Mononuclear cell (primary cell): Measurements from ENCODE around the gene FERMT3. TPM values are rescaled to one million over a fixed set of nuclear protein-coding genes. Genes with fewer than 3 reads are reported as not detected.

ENCODE experiments used
- H3K27me3 ChIP-seq: 2 replicates; pipeline ENCODE4 v1.6.0; 2011; ENCODE audit warnings: low read length, control low read depth; ENCODE audit not compliant: insufficient read depth
- H3K4me1 ChIP-seq: 2 replicates; pipeline ENCODE4 v1.5.1; 2011; ENCODE audit warnings: mild to moderate bottlenecking, low read length, control low read depth; ENCODE audit not compliant: insufficient read depth
- H3K4me3 ChIP-seq: 2 replicates; pipeline ENCODE4 v1.5.1; 2011; ENCODE audit warnings: mild to moderate bottlenecking, low read length, moderate library complexity
- H3K9me3 ChIP-seq: 2 replicates; pipeline ENCODE4 v1.5.1; 2011; ENCODE audit warnings: low read depth, mild to moderate bottlenecking, control low read depth, low read length
- total RNA-seq: library from RNA; depleted of rRNA; stranded (reverse); fragments of >200 nt; gene quantifications from one replicate; pipeline ENCODE4 v1.2.3, GENCODE V29; 2012

The FERMT3 gene
- total RNA-seq, 1 donor = 105 TPM

- Histone ChIP-seq H3K4me3 (no peak overlapping the region), H3K4me1 (peaks cover 30% of the 10 kb centered on the region), H3K9me3 (no peaks in the 10 kb centered on the region), H3K27me3 (no peaks in the 10 kb centered on the region)
These were observed 25.6 kb upstream of the FERMT3 start for GRCh38 chr11:64180891-64181290.

GRCh38 chr11:64181506-64182411, 24.8 kb upstream of the FERMT3 start:
- no peaks in the 10 kb centered on the region for H3K27me3 ChIP-seq
- no peaks in the 10 kb centered on the region for H3K9me3 ChIP-seq
- peaks cover 30% of the 10 kb centered on the region for H3K4me1 ChIP-seq
- H3K4me3 ChIP-seq = no peak overlapping the region

GRCh38 chr11:64183890-64184289, 22.6 kb upstream of the FERMT3 start:
- Histone ChIP-seq H3K27me3 (no peaks in the 10 kb centered on the region), H3K4me3 (no peak overlapping the region), H3K9me3 (no peaks in the 10 kb centered on the region), H3K4me1 (peaks cover 33% of the 10 kb centered on the region)

GRCh38 chr11:64185175-64185692, 21.3 kb upstream of the FERMT3 start:
- H3K4me1 ChIP-seq = peaks cover 44% of the 10 kb centered on the region
- H3K27me3 ChIP-seq = no peaks in the 10 kb centered on the region
- H3K9me3 ChIP-seq = no peaks in the 10 kb centered on the region
- peak overlapping the region; percentile 73 for H3K4me3 ChIP-seq

- Histone ChIP-seq H3K4me3 (peak within 1 kb of the TSS; percentile 73), H3K4me1 (peaks cover 43% of the 10 kb centered on the region), H3K27me3 (no peaks in the 10 kb centered on the region), H3K9me3 (no peaks in the 10 kb centered on the region)
These were observed 20.6 kb upstream of the FERMT3 start, which contains the start of gene STIP1 for GRCh38 chr11:64185693-64186491. STIP1 (plus strand) TSS chr11:64186171; CDS start chr11:64186262, 91 bp downstream.

- Histone ChIP-seq H3K4me3 (no peak overlapping the region), H3K27me3 (no peaks in the 10 kb centered on the region), H3K9me3 (no peaks in the 10 kb centered on the region), H3K4me1 (peaks cover 35% of the 10 kb centered on the region)
These were observed 19.9 kb upstream of the FERMT3 start for GRCh38 chr11:64186492-64187165.

- peaks cover 14% of the 10 kb centered on the region for H3K4me1 ChIP-seq
- H3K4me3 ChIP-seq = no peak overlapping the region
- no peaks in the 10 kb centered on the region for H3K27me3 ChIP-seq
- no peaks in the 10 kb centered on the region for H3K9me3 ChIP-seq
These were observed 14.1 kb upstream of the FERMT3 start for GRCh38 chr11:64192434-64192833.

- no peaks in the 10 kb centered on the region for H3K9me3 ChIP-seq
- H3K4me1 ChIP-seq = peaks cover 3% of the 10 kb centered on the region
- no peak overlapping the region for H3K4me3 ChIP-seq
- H3K27me3 ChIP-seq = no peaks in the 10 kb centered on the region
These were observed 9.9 kb upstream of the FERMT3 start for GRCh38 chr11:64196626-64197025.

- Histone ChIP-seq H3K4me1 (peaks cover 3% of the 10 kb centered on the region), H3K4me3 (no peak overlapping the region), H3K27me3 (no peaks in the 10 kb centered on the region), H3K9me3 (no peaks in the 10 kb centered on the region)
These were observed 8.0 kb upstream of the FERMT3 start for GRCh38 chr11:64198511-64198910.

GRCh38 chr11:64201543-64201942, 5.0 kb upstream of the FERMT3 start:
- Histone ChIP-seq H3K27me3 (no peaks in the 10 kb centered on the region), H3K4me3 (no peak overlapping the region), H3K9me3 (no peaks in the 10 kb centered on the region), H3K4me1 (peaks cover 27% of the 10 kb centered on the region)

- Histone ChIP-seq H3K4me3 (no peak overlapping the region), H3K27me3 (no peaks in the 10 kb centered on the region), H3K4me1 (peaks cover 31% of the 10 kb centered on the region), H3K9me3 (no peaks in the 10 kb centered on the region)
These were observed 3.5 kb upstream of the FERMT3 start for GRCh38 chr11:64202992-64203391.

- Histone ChIP-seq H3K4me1 (peaks cover 34% of the 10 kb centered on the region), H3K4me3 (no peak overlapping the region), H3K9me3 (no peaks in the 10 kb centered on the region), H3K27me3 (no peaks in the 10 kb centered on the region)
These were observed 3.0 kb upstream of the FERMT3 start for GRCh38 chr11:64203421-64204079.

- no peaks in the 10 kb centered on the region for H3K9me3 ChIP-seq
- H3K27me3 ChIP-seq = no peaks in the 10 kb centered on the region
- peaks cover 39% of the 10 kb centered on the region for H3K4me1 ChIP-seq
- H3K4me3 ChIP-seq = no peak overlapping the region
These were observed 2.5 kb upstream of the FERMT3 start for GRCh38 chr11:64204080-64204440.

- H3K9me3 ChIP-seq = no peaks in the 10 kb centered on the region
- no peaks in the 10 kb centered on the region for H3K27me3 ChIP-seq
- no peak overlapping the region for H3K4me3 ChIP-seq
- peaks cover 43% of the 10 kb centered on the region for H3K4me1 ChIP-seq
These were observed 2.0 kb upstream of the FERMT3 start for GRCh38 chr11:64204464-64204989.
